HFF-Myc (cell line): ENCODE measurements around the gene DHRS9.

Experiments used
- DNase-seq: peaks from one replicate; pipeline ENCODE4 v3.0.0-alpha.2; 2011; ENCODE audit warnings: low read depth; ENCODE audit errors: extremely low read depth
- H3K4me3 ChIP-seq: replicated peaks from 2 replicates; pipeline ENCODE4 v1.5.1; 2011; ENCODE audit warnings: low read depth, mild to moderate bottlenecking, control low read depth, low read length
- TF ChIP-seq, protein P1 (sequence below): IDR thresholded peaks from 2 replicates; pipeline ENCODE4 v1.5.1; 2012; ENCODE audit warnings: mild to moderate bottlenecking, low read depth, low read length, control low read depth; ENCODE audit errors: missing control alignments

Gene DHRS9

DNA sequence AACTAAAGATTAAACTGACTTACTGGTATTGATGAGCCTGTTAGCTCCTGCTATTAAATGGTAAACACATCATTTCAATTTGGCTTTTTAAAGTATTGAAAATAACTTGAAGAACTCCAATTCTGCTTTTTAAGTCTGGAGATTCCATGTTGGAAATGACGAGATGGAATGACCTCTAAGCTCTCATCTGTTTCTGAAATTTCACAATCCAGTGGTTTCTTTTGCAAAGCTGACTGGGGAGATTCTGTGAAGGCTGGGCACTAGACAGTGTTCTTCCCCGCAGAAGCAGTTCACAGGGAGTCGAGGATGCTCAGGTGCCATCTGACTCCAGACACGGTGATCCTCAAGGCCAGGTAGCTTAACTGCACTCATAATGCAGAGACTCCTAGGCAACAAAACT, 44.7 kb downstream of the DHRS9 start:
- H3K4me3 ChIP-seq = no peak overlapping the region
- TF ChIP-seq, protein P1, sequence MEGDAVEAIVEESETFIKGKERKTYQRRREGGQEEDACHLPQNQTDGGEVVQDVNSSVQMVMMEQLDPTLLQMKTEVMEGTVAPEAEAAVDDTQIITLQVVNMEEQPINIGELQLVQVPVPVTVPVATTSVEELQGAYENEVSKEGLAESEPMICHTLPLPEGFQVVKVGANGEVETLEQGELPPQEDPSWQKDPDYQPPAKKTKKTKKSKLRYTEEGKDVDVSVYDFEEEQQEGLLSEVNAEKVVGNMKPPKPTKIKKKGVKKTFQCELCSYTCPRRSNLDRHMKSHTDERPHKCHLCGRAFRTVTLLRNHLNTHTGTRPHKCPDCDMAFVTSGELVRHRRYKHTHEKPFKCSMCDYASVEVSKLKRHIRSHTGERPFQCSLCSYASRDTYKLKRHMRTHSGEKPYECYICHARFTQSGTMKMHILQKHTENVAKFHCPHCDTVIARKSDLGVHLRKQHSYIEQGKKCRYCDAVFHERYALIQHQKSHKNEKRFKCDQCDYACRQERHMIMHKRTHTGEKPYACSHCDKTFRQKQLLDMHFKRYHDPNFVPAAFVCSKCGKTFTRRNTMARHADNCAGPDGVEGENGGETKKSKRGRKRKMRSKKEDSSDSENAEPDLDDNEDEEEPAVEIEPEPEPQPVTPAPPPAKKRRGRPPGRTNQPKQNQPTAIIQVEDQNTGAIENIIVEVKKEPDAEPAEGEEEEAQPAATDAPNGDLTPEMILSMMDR = no peak
- no peak for DNase-seq

DNA sequence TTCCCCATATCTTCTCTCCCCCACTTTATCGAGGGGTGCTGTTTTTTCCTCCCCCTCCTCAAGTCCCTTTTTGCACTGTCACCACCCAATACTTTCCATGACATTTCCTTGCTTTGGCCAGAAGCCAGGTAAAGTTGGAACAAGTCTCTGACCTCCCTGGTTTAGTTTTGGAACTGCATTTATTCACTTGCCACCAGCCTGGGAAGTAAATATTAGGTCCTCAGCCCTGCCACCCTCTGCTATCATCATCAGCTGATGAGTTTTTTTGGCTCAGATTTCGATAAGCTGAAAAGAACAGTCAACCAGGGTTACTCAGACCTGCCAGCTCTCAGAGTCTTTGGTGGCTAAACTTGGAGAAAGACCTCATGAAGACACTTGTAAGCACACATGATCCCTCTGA, 47.0 kb downstream of the DHRS9 start:
- no peak overlapping the region for H3K4me3 ChIP-seq
- DNase-seq = no peak
- TF ChIP-seq, protein P1 = no peak

DNA sequence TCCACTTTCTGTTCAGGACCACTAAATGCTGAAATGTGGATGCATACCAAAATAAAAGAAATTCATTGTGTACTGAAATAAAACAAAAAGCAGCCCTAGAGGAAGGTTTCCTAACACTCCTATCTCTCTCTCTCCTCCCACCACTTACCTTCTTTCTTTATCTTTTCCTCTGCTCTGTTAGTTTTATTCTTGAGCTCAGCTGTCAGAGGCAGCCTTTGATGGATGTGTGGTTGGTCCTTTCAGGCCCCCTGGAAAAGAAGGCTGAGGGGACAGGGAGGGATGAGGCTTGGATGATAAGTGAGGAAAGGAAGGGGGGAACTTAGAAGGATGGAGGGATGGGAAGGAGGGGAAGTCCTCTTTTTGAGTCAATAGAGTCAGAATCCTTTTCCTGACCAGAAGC, 47.6 kb downstream of the DHRS9 start:
- TF ChIP-seq, protein P1 = no peak
- no peak overlapping the region for H3K4me3 ChIP-seq

DNA sequence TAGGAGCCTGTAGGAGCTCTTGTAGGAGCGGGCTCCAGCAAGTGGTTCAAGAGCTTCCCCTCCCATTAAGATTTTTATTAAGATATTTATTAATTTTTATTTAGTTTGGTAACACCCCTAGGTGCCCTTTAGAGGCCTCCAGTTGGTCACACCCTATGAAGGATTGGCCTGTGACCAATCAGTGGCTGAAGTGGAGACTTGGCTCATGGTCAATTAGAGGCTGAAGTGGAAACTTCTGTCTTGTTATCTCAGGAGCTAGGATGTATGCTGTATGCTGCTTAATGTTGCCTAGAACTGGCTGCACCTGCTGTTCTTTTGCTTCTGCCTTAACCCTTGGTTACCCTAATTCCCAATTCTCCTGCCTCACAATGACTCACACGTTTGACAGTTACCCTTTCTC, 48.7 kb downstream of the DHRS9 start:
- no peak overlapping the region for H3K4me3 ChIP-seq
- TF ChIP-seq, protein P1 = no peak
- DNase-seq = no peak

More for the DNA sequence above, 47.6 kb downstream of the DHRS9 start:
- DNase-seq = no peak

DNA sequence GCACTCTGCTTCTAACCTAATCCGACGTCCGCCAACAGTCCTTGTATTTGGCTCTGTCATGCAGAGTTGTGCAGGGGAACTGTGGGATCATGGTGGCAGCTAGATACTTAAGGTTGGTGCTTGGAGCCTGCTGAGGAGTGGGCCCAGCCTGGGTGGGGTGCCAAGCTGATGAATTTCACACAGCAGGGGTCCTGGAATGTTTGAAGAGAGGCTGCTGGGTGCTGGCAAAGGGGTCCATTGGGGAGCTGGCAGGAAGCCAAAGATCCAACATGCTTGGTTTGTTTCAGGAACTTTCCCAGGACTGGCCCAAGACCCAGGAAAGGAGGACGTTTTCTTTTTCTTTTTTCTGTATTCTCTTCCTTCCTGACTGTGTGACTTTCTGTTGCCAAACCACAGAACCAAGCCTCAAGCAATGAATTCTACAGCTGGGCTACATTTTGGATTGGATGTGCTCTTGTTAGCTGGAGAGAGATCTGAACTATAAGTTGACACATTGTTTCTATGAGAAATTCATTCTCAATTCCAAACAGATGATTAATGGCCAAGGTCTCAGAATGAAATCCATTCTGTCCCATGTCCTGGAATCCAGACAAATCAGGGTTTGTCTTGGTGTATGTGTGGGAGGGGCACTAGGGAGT, 49.9 kb downstream of the DHRS9 start:
- DNase-seq = no peak
- TF ChIP-seq, protein P1 = no peak
- no peak overlapping the region for H3K4me3 ChIP-seq

DNA sequence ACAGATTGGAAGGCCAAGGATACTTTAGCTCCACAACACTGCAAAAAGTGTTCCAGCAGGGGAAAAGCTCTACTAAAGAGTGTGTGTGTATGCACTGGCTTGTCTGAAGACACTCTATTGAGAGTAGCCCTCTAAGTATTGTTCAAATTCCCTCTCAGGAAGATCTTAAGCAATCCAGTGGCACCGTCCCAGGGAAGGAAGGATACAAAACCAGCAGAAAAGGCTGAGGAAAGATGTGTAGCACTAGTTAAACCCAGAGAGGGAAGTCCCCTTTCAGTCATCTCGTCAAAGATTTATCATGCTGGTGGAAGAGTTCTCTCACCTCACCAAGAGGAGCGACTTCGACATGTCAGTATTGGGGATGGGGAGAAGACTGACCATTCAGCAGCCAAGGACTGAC, 50.5 kb downstream of the DHRS9 start:
- DNase-seq = no peak
- TF ChIP-seq, protein P1 = no peak
- no peak overlapping the region for H3K4me3 ChIP-seq

DNA sequence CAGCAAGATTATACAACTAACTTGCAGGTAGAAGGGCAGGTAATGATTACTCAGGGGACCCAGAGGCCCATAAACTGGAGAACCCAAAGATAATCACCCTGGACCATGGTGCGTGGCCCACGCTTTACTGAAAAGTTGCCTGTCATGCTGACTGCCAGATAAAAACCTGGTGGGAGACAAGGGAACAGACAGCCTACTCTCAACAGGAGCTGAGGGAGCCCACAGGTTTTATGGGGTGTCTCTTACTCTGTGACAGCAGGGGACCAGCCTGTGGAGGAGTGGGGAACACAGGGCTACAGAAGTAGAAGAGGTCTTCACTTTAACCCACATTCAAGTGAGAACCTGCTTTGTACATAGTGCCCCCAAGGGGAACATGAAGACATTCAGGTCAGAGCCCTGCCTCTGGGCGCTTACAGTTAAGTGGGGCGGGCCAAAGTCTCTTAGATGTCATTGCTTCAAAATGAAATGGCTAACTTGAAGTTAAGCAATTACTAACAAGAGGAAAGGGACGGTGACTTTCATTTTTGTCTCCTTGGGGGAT, 60.4 kb downstream of the DHRS9 start:
- H3K4me3 ChIP-seq = no peak overlapping the region
- DNase-seq = no peak
- TF ChIP-seq, protein P1 = no peak
